ENCODE measurements around the gene SLIT3.

Gene SLIT3

DNA sequence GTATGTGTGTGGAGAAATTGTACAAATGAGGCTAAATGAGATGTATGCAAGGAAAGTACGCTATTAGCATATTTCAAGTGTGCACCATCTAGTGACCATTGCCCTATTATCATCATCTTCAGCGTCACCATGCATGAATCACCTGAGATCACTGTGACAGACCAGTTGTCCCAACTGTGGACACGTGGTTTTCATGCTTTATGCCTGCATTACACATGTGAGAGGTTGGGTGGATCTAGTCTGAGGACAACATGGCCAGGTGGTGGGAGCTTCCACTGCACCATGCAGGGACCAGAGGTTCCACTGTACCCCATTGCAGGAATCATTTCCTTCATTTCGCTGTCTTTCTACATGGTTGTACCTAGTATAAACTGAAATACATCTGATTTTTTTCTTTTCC lies 329.8 kb downstream of the SLIT3 start:
- Mint-ChIP-seq H3K27me3 (ENCODE audit: low read depth) (peaks cover 6% of the 10 kb centered on the region), H3K4me3 (no peak overlapping the region), H3K36me3 (ENCODE audit: low read depth) (no peaks in the 10 kb centered on the region), H3K27ac (no peak overlapping the region), H3K4me1 (ENCODE audit: low read depth) (no peaks in the 10 kb centered on the region), H3K9me3 (no peaks in the 10 kb centered on the region)
- no peak for DNase-seq (ENCODE audit: low spot score)

DNA sequence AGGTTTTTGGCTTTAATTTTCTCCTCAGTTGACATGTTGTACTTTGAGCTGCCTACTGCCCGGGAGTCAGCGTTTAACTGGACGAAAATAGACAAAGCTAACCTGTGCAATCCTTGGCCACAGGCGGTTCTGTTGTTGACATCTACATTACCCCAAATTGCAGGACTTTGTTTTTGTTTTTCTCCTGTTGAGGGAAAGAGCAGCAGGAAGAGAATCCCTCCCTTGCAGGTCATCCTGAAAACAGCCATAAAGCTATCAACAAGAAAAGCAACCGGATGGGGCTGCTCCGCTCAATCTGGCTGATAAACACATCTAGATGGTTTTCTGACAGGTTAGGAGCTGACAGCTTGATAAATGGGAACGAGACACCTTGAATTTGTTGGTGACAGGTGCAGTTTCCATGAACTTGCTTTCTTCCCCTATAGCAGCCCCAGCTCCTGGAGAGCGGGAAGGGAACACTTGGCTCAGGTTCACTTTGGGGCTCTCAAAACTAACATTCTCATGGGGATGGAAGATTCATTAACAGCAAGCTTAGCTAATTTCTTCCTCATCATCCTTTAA lies 331.5 kb downstream of the SLIT3 start:
- DNase-seq (ENCODE audit: low spot score) = no peak
- Mint-ChIP-seq H3K27ac (no peak overlapping the region), H3K36me3 (ENCODE audit: low read depth) (no peaks in the 10 kb centered on the region), H3K4me3 (no peak overlapping the region), H3K27me3 (ENCODE audit: low read depth) (peaks cover 6% of the 10 kb centered on the region), H3K9me3 (no peaks in the 10 kb centered on the region), H3K4me1 (ENCODE audit: low read depth) (no peaks in the 10 kb centered on the region)

GRCh38 chr5:168967882-168968620 lies 332.9 kb downstream of the SLIT3 start:
- no peaks in the 10 kb centered on the region for H3K9me3 Mint-ChIP-seq
- H3K4me3 Mint-ChIP-seq = no peak overlapping the region
- no peak for DNase-seq (ENCODE audit: low spot score)
- peaks cover 3% of the 10 kb centered on the region for H3K27me3 Mint-ChIP-seq (ENCODE audit: low read depth)
- H3K36me3 Mint-ChIP-seq (ENCODE audit: low read depth) = no peaks in the 10 kb centered on the region
- H3K27ac Mint-ChIP-seq = no peak overlapping the region
- H3K4me1 Mint-ChIP-seq (ENCODE audit: low read depth) = no peaks in the 10 kb centered on the region

GRCh38 chr5:168965638-168966037 lies 335.3 kb downstream of the SLIT3 start:
- DNase-seq (ENCODE audit: low spot score) = no peak
- Mint-ChIP-seq H3K36me3 (ENCODE audit: low read depth) (no peaks in the 10 kb centered on the region), H3K4me1 (ENCODE audit: low read depth) (peaks cover 4% of the 10 kb centered on the region), H3K27ac (no peak overlapping the region), H3K9me3 (no peaks in the 10 kb centered on the region), H3K4me3 (no peak overlapping the region), H3K27me3 (ENCODE audit: low read depth) (peaks cover 2% of the 10 kb centered on the region)

DNA sequence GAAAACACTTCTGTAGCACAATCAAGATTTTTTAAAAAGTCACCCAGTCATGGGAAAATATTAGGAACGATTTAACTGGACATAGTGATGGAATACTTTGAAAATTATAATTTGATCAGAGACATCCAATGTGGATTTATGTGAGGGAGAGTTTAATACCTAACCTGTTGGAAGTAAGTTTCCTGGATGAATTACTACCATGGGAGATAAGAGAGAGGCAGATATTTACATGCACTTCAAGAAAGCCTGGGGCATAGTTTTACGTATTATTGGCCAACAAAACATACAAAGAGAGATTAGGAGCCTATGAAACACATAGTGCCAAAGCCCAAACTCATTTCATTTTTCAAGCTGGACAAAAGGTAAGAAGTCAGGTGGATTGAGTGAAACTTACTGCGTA lies 336.8 kb downstream of the SLIT3 start:
- Mint-ChIP-seq H3K4me3 (no peak overlapping the region), H3K36me3 (ENCODE audit: low read depth) (no peaks in the 10 kb centered on the region), H3K9me3 (no peaks in the 10 kb centered on the region), H3K4me1 (ENCODE audit: low read depth) (peaks cover 8% of the 10 kb centered on the region), H3K27me3 (ENCODE audit: low read depth) (no peaks in the 10 kb centered on the region), H3K27ac (no peak overlapping the region)
- no peak for DNase-seq (ENCODE audit: low spot score)

- Mint-ChIP-seq H3K9me3 (no peaks in the 10 kb centered on the region), H3K27me3 (ENCODE audit: low read depth) (no peaks in the 10 kb centered on the region), H3K4me3 (no peak overlapping the region), H3K36me3 (ENCODE audit: low read depth) (no peaks in the 10 kb centered on the region), H3K27ac (no peak overlapping the region), H3K4me1 (ENCODE audit: low read depth) (peaks cover 8% of the 10 kb centered on the region)
- DNase-seq (ENCODE audit: low spot score) = no peak
Observed at GRCh38 chr5:168962306-168962705, 338.6 kb downstream of the SLIT3 start.

GRCh38 chr5:168961681-168962080 lies 339.3 kb downstream of the SLIT3 start:
- Mint-ChIP-seq H3K27ac (no peak overlapping the region), H3K27me3 (ENCODE audit: low read depth) (no peaks in the 10 kb centered on the region), H3K9me3 (no peaks in the 10 kb centered on the region), H3K4me1 (ENCODE audit: low read depth) (peaks cover 8% of the 10 kb centered on the region), H3K4me3 (no peak overlapping the region), H3K36me3 (ENCODE audit: low read depth) (no peaks in the 10 kb centered on the region)
- no peak for DNase-seq (ENCODE audit: low spot score)

GRCh38 chr5:168960497-168960896 lies 340.4 kb downstream of the SLIT3 start:
- peaks cover 8% of the 10 kb centered on the region for H3K4me1 Mint-ChIP-seq (ENCODE audit: low read depth)
- no peaks in the 10 kb centered on the region for H3K27me3 Mint-ChIP-seq (ENCODE audit: low read depth)
- DNase-seq (ENCODE audit: low spot score) = no peak
- H3K36me3 Mint-ChIP-seq (ENCODE audit: low read depth) = no peaks in the 10 kb centered on the region
- no peaks in the 10 kb centered on the region for H3K9me3 Mint-ChIP-seq
- H3K4me3 Mint-ChIP-seq = no peak overlapping the region
- no peak overlapping the region for H3K27ac Mint-ChIP-seq

GRCh38 chr5:168953351-168953750 lies 347.6 kb downstream of the SLIT3 start:
- peaks cover 6% of the 10 kb centered on the region for H3K4me1 Mint-ChIP-seq (ENCODE audit: low read depth)
- no peak overlapping the region for H3K27ac Mint-ChIP-seq

GRCh38 chr5:168952196-168952595 lies 348.7 kb downstream of the SLIT3 start:
- H3K9me3 Mint-ChIP-seq = no peaks in the 10 kb centered on the region
- no peak for DNase-seq (ENCODE audit: low spot score)
- no peaks in the 10 kb centered on the region for H3K36me3 Mint-ChIP-seq (ENCODE audit: low read depth)
- no peak overlapping the region for H3K27ac Mint-ChIP-seq
- H3K4me3 Mint-ChIP-seq = no peak overlapping the region
- peaks cover 6% of the 10 kb centered on the region for H3K4me1 Mint-ChIP-seq (ENCODE audit: low read depth)
- no peaks in the 10 kb centered on the region for H3K27me3 Mint-ChIP-seq (ENCODE audit: low read depth)

More at GRCh38 chr5:168953351-168953750, 347.6 kb downstream of the SLIT3 start:
- Mint-ChIP-seq H3K27me3 (ENCODE audit: low read depth) (no peaks in the 10 kb centered on the region), H3K4me3 (no peak overlapping the region), H3K9me3 (no peaks in the 10 kb centered on the region), H3K36me3 (ENCODE audit: low read depth) (no peaks in the 10 kb centered on the region)
- no peak for DNase-seq (ENCODE audit: low spot score)

DNA sequence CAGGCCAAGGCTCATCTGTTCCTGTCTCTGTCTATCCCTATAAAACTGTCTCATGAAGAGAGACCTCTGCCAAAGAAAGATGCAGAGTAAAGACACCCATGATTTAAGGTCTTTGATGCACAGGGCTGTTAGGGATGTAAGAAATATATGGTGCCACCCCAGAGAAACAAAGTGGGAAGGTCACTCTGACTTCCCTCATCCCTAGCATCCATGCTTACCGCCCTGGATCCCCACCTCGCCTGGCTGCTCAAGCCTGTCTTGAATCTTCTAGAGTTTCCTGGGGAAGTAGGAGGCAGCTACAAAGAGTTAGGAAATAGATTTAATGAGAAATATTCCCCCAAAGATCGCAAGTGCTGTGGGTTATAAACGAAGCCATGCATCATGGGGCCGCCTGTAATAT lies 349.2 kb downstream of the SLIT3 start:
- no peaks in the 10 kb centered on the region for H3K36me3 Mint-ChIP-seq (ENCODE audit: low read depth)
- H3K4me1 Mint-ChIP-seq (ENCODE audit: low read depth) = peaks cover 8% of the 10 kb centered on the region
- no peaks in the 10 kb centered on the region for H3K9me3 Mint-ChIP-seq
- no peak for DNase-seq (ENCODE audit: low spot score)
- H3K4me3 Mint-ChIP-seq = no peak overlapping the region
- H3K27me3 Mint-ChIP-seq (ENCODE audit: low read depth) = no peaks in the 10 kb centered on the region
- H3K27ac Mint-ChIP-seq = no peak overlapping the region

GRCh38 chr5:168951356-168951755 lies 349.6 kb downstream of the SLIT3 start:
- Mint-ChIP-seq H3K4me3 (no peak overlapping the region), H3K27me3 (ENCODE audit: low read depth) (no peaks in the 10 kb centered on the region), H3K4me1 (ENCODE audit: low read depth) (peaks cover 8% of the 10 kb centered on the region), H3K9me3 (no peaks in the 10 kb centered on the region), H3K36me3 (ENCODE audit: low read depth) (no peaks in the 10 kb centered on the region), H3K27ac (no peak overlapping the region)
- no peak for DNase-seq (ENCODE audit: low spot score)

- peaks cover 8% of the 10 kb centered on the region for H3K4me1 Mint-ChIP-seq (ENCODE audit: low read depth)
- DNase-seq (ENCODE audit: low spot score) = no peak
- H3K27me3 Mint-ChIP-seq (ENCODE audit: low read depth) = no peaks in the 10 kb centered on the region
- no peak overlapping the region for H3K27ac Mint-ChIP-seq
- no peaks in the 10 kb centered on the region for H3K9me3 Mint-ChIP-seq
- no peaks in the 10 kb centered on the region for H3K36me3 Mint-ChIP-seq (ENCODE audit: low read depth)
- no peak overlapping the region for H3K4me3 Mint-ChIP-seq
Observed at GRCh38 chr5:168950241-168950951, 350.5 kb downstream of the SLIT3 start.

- DNase-seq (ENCODE audit: low spot score) = no peak
- H3K27ac Mint-ChIP-seq = no peak overlapping the region
- peaks cover 15% of the 10 kb centered on the region for H3K4me1 Mint-ChIP-seq (ENCODE audit: low read depth)
- no peak overlapping the region for H3K4me3 Mint-ChIP-seq
- H3K27me3 Mint-ChIP-seq (ENCODE audit: low read depth) = no peaks in the 10 kb centered on the region
- H3K36me3 Mint-ChIP-seq (ENCODE audit: low read depth) = no peaks in the 10 kb centered on the region
- no peaks in the 10 kb centered on the region for H3K9me3 Mint-ChIP-seq
Observed at GRCh38 chr5:168948746-168949145, 352.2 kb downstream of the SLIT3 start.

Measured in T-helper 2 cell treated with Interferon-gamma antibody and Interleukin-4, amounts not matched to agents 5 μg/mL and 100 μg/mL, for 36 hours (primary cell).